PFSK-1 (cell line): ENCODE results near the gene RAB3GAP2.

Source experiments
- POLR2AphosphoS5 ChIP-seq: IDR thresholded peaks from 2 replicates; pipeline ENCODE4 v1.6.1; 2012; ENCODE audit warnings: low read depth, mild to moderate bottlenecking, control low read depth, low read length, moderate library complexity
- REST ChIP-seq, 2 experiments: IDR thresholded peaks; 2 replicates each; pipeline versions ENCODE4 v1.6.1 to v1.8.0; 2011 to 2012; ENCODE audit warnings: low read depth in 2 of 2, low read length in 2 of 2, control low read depth in 1 of 2, inconsistent platforms in 1 of 2, mild to moderate bottlenecking in 1 of 2, moderate library complexity in 1 of 2; ENCODE audit not compliant: insufficient read depth in 1 of 2
- SIN3A ChIP-seq: IDR thresholded peaks from 2 replicates; pipeline ENCODE4 v1.6.1; 2012; ENCODE audit warnings: mild to moderate bottlenecking, low read length, moderate library complexity, borderline replicate concordance; ENCODE audit not compliant: insufficient read depth
- TAF1 ChIP-seq: IDR thresholded peaks from 2 replicates; pipeline ENCODE4 v1.6.1; 2012; ENCODE audit warnings: low read length, control low read depth, borderline replicate concordance; ENCODE audit not compliant: insufficient read depth

DNA sequence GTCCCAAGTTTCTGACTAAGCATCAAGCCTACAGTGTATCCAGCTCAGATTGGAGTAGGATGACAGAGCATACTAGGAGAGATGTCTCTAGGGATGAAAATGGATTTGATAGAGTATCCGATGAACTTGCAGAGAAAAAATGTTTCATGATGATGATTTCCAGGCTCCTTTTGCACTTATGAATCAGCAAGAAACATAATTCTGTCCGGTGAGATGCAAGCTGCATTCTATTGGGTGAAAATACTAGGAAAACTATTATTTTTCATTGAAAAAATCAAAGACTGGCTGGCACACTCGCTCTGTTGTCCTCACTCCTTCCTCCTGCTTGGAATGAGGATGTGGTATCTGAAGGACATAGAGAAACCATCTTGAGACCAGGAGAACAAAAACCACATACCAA, 35.4 kb upstream of the RAB3GAP2 start:
- TF ChIP-seq POLR2AphosphoS5 (no peak), REST (IDR thresholded peaks at IDR 0.05; ENCODE audit: insufficient read depth in 1 of 2, low read depth in 2 of 2, low read length in 2 of 2) (no peak), TAF1 (no peak), SIN3A (no peak)
